NOMO-1 treated with DMSO at 0.1 percent for 48 hours (cell line): Measurements from ENCODE around the gene PKP1.
A peak's percentile ranks its signal among the peaks of the same experiment; 100 is the strongest.

Experiments
- DNase-seq: peaks from one replicate; lab custom pipeline; 2025; ENCODE audit not compliant: unreplicated experiment; lab: John Stamatoyannopoulos, UW

The PKP1 gene

GRCh38 chr1:201347498-201348210, 64.3 kb downstream of the PKP1 start:
- no peak for DNase-seq

GRCh38 chr1:201348211-201348566, 64.9 kb downstream of the PKP1 start:
- DNase-seq, result peak; percentile 36

- DNase-seq, result no peak
Observed at GRCh38 chr1:201349092-201349491, 65.8 kb downstream of the PKP1 start.

GRCh38 chr1:201350361-201350725, 67.0 kb downstream of the PKP1 start:
- no peak for DNase-seq

- no peak for DNase-seq
Observed at GRCh38 chr1:201350884-201351283, 67.6 kb downstream of the PKP1 start.

GRCh38 chr1:201351617-201352016, 68.3 kb downstream of the PKP1 start:
- no peak for DNase-seq

GRCh38 chr1:201353186-201353940, 70.1 kb downstream of the PKP1 start:
- no peak for DNase-seq

- DNase-seq, result no peak
Observed at GRCh38 chr1:201354151-201354900, 71.0 kb downstream of the PKP1 start.

GRCh38 chr1:201354901-201355295, 71.6 kb downstream of the PKP1 start:
- no peak for DNase-seq

GRCh38 chr1:201355471-201355870, 72.2 kb downstream of the PKP1 start:
- no peak for DNase-seq

- DNase-seq, result no peak
Observed at GRCh38 chr1:201356236-201356635, 72.9 kb downstream of the PKP1 start.

GRCh38 chr1:201356701-201357100, 73.4 kb downstream of the PKP1 start:
- no peak for DNase-seq

- no peak for DNase-seq
Observed at GRCh38 chr1:201357211-201357610, 73.9 kb downstream of the PKP1 start.

- no peak for DNase-seq
Observed at GRCh38 chr1:201357636-201358348, 74.5 kb downstream of the PKP1 start.

- DNase-seq, result no peak
Observed at GRCh38 chr1:201358596-201358995, 75.3 kb downstream of the PKP1 start.

GRCh38 chr1:201359031-201359872, 75.9 kb downstream of the PKP1 start:
- no peak for DNase-seq

- DNase-seq, result no peak
Observed at GRCh38 chr1:201359873-201360210, 76.5 kb downstream of the PKP1 start.

GRCh38 chr1:201360486-201360885, 77.2 kb downstream of the PKP1 start:
- no peak for DNase-seq

GRCh38 chr1:201360901-201361651, 77.8 kb downstream of the PKP1 start:
- no peak for DNase-seq
